HEK293 (cell line): ENCODE data around the gene NAT16.

Experiments
- BCL11A ChIP-seq: fragments of 450-650 bp; formaldehyde crosslinking; IDR thresholded peaks from 2 replicates; pipeline ENCODE4 v1.5.1; 2016; ENCODE audit warnings: low read depth, missing biosample characterization, missing genetic modification characterization
- GLI2 ChIP-seq: fragments of 450-650 bp; formaldehyde crosslinking; IDR thresholded peaks from 2 replicates; pipeline ENCODE4; 2017; ENCODE audit warnings: missing biosample characterization, missing genetic modification characterization, low read depth, borderline replicate concordance
- INSM2 ChIP-seq: fragments of 450-650 bp; formaldehyde crosslinking; IDR thresholded peaks from 2 replicates; pipeline ENCODE4 v1.5.1; 2016; ENCODE audit warnings: missing biosample characterization, missing genetic modification characterization
- KLF10 ChIP-seq: fragments of 450-650 bp; IDR thresholded peaks from 2 replicates; pipeline ENCODE4 v1.5.1; 2018; ENCODE audit warnings: missing biosample characterization, mild to moderate bottlenecking, missing genetic modification characterization
- KLF7 ChIP-seq: fragments of 450-650 bp; formaldehyde crosslinking; IDR thresholded peaks from 2 replicates; pipeline ENCODE4 v1.5.1; 2016; ENCODE audit warnings: missing biosample characterization, missing genetic modification characterization, borderline replicate concordance
- PRDM2 ChIP-seq: fragments of 450-650 bp; formaldehyde crosslinking; IDR thresholded peaks from 2 replicates; pipeline ENCODE4 v1.5.1; 2016; ENCODE audit warnings: missing biosample characterization, missing genetic modification characterization, borderline replicate concordance
- PRDM6 ChIP-seq: fragments of 450-650 bp; formaldehyde crosslinking; IDR thresholded peaks from 2 replicates; pipeline ENCODE4 v1.5.1; 2017; ENCODE audit warnings: missing biosample characterization, missing genetic modification characterization
- YY1 ChIP-seq: fragments of 450-650 bp; formaldehyde crosslinking; IDR thresholded peaks from 2 replicates; pipeline ENCODE4 v1.5.1; 2018; ENCODE audit warnings: missing biosample characterization, missing genetic modification characterization
- ZBTB21 ChIP-seq: fragments of 450-650 bp; formaldehyde crosslinking; IDR thresholded peaks from 2 replicates; pipeline ENCODE4 v1.5.1; 2017; ENCODE audit warnings: missing biosample characterization, missing genetic modification characterization
- ZNF132 ChIP-seq: fragments of 450-650 bp; formaldehyde crosslinking; IDR thresholded peaks from 2 replicates; pipeline ENCODE4 v1.5.1; 2017; ENCODE audit warnings: missing biosample characterization, missing genetic modification characterization, borderline replicate concordance
- ZNF146 ChIP-seq: fragments of 450-650 bp; formaldehyde crosslinking; IDR thresholded peaks from 2 replicates; pipeline ENCODE4 v1.5.1; 2016; ENCODE audit warnings: missing biosample characterization, missing genetic modification characterization
- ZNF169 ChIP-seq: fragments of 450-650 bp; formaldehyde crosslinking; IDR thresholded peaks from 2 replicates; pipeline ENCODE4 v1.5.1; 2016; ENCODE audit warnings: missing biosample characterization, missing genetic modification characterization
- ZNF174 ChIP-seq: fragments of 450-650 bp; formaldehyde crosslinking; IDR thresholded peaks from 2 replicates; pipeline ENCODE4 v1.5.0; 2017; ENCODE audit warnings: missing biosample characterization, mild to moderate bottlenecking, missing genetic modification characterization
- ZNF214 ChIP-seq: fragments of 450-650 bp; formaldehyde crosslinking; IDR thresholded peaks from 2 replicates; pipeline ENCODE4 v1.5.1; 2017; ENCODE audit warnings: missing biosample characterization, mild to moderate bottlenecking, missing genetic modification characterization, borderline replicate concordance
- ZNF23 ChIP-seq: fragments of 450-650 bp; formaldehyde crosslinking; IDR thresholded peaks from 2 replicates; pipeline ENCODE4 v1.5.1; 2016; ENCODE audit warnings: missing biosample characterization, missing genetic modification characterization, borderline replicate concordance
- ZNF555 ChIP-seq: fragments of 450-650 bp; formaldehyde crosslinking; conservative IDR thresholded peaks from 2 replicates; pipeline ENCODE4 v1.5.1; 2017; ENCODE audit warnings: missing biosample characterization, mild to moderate bottlenecking, missing genetic modification characterization, inconsistent platforms
- ZNF571 ChIP-seq: fragments of 450-650 bp; formaldehyde crosslinking; IDR thresholded peaks from 2 replicates; pipeline ENCODE4 v1.5.0; 2017; ENCODE audit warnings: missing biosample characterization, missing genetic modification characterization
- ZNF664 ChIP-seq: fragments of 450-650 bp; formaldehyde crosslinking; IDR thresholded peaks from 2 replicates; pipeline ENCODE4 v1.5.1; 2016; ENCODE audit warnings: missing biosample characterization, missing genetic modification characterization
- ZNF670 ChIP-seq: fragments of 450-650 bp; formaldehyde crosslinking; IDR thresholded peaks from 2 replicates; pipeline ENCODE4 v1.5.1; 2016; ENCODE audit warnings: missing biosample characterization, missing genetic modification characterization, low read depth
- TF ChIP-seq, protein P1 (sequence below): fragments of 450-650 bp; formaldehyde crosslinking; IDR thresholded peaks from 2 replicates; pipeline ENCODE4 v1.5.1; 2016; ENCODE audit warnings: missing biosample characterization, missing genetic modification characterization
- TF ChIP-seq, protein P2 (sequence below): fragments of 450-650 bp; formaldehyde crosslinking; IDR thresholded peaks from 2 replicates; pipeline ENCODE4; 2016; ENCODE audit warnings: missing biosample characterization, missing genetic modification characterization
- TF ChIP-seq, protein P3 (sequence below): fragments of 450-650 bp; formaldehyde crosslinking; IDR thresholded peaks from 2 replicates; pipeline ENCODE4 v1.5.1; 2017; ENCODE audit warnings: missing biosample characterization, missing genetic modification characterization
- TF ChIP-seq, protein P4 (sequence below): fragments of 450-650 bp; formaldehyde crosslinking; IDR thresholded peaks from 2 replicates; pipeline ENCODE4 v1.5.1; 2017; ENCODE audit warnings: missing biosample characterization, missing genetic modification characterization

Gene NAT16

GRCh38 chr7:101154693-101155102 is 25.4 kb downstream of the NAT16 start (continued):
- TF ChIP-seq BCL11A (tag by site-specific recombination) (no peak), PRDM2 (tag by site-specific recombination) (no peak), GLI2 (tag by site-specific recombination) (no peak), ZNF23 (tag by site-specific recombination) (no peak), ZNF555 (no peak), ZBTB21 (tag by site-specific recombination) (0 out of 2 replicates have a peak, but pooled peaks have one; percentile 7), ZNF214 (no peak), ZNF571 (tag by site-specific recombination) (no peak), ZNF670 (no peak), YY1 (tag by site-specific recombination) (no peak), ZNF664 (tag by site-specific recombination) (no peak), PRDM6 (tag by site-specific recombination) (no peak), KLF10 (tag by site-specific recombination) (no peak), ZNF174 (tag by site-specific recombination) (no peak), ZNF146 (tag by site-specific recombination) (no peak), KLF7 (0 out of 2 replicates have a peak, but pooled peaks have one; percentile 10), INSM2 (no peak), ZNF169 (no peak), ZNF132 (tag by site-specific recombination) (no peak)
- TF ChIP-seq, protein P1, sequence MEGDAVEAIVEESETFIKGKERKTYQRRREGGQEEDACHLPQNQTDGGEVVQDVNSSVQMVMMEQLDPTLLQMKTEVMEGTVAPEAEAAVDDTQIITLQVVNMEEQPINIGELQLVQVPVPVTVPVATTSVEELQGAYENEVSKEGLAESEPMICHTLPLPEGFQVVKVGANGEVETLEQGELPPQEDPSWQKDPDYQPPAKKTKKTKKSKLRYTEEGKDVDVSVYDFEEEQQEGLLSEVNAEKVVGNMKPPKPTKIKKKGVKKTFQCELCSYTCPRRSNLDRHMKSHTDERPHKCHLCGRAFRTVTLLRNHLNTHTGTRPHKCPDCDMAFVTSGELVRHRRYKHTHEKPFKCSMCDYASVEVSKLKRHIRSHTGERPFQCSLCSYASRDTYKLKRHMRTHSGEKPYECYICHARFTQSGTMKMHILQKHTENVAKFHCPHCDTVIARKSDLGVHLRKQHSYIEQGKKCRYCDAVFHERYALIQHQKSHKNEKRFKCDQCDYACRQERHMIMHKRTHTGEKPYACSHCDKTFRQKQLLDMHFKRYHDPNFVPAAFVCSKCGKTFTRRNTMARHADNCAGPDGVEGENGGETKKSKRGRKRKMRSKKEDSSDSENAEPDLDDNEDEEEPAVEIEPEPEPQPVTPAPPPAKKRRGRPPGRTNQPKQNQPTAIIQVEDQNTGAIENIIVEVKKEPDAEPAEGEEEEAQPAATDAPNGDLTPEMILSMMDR (tag by site-specific recombination), result peak; percentile 33; the same call in 1 of the 2 replicates
- TF ChIP-seq, protein P2, sequence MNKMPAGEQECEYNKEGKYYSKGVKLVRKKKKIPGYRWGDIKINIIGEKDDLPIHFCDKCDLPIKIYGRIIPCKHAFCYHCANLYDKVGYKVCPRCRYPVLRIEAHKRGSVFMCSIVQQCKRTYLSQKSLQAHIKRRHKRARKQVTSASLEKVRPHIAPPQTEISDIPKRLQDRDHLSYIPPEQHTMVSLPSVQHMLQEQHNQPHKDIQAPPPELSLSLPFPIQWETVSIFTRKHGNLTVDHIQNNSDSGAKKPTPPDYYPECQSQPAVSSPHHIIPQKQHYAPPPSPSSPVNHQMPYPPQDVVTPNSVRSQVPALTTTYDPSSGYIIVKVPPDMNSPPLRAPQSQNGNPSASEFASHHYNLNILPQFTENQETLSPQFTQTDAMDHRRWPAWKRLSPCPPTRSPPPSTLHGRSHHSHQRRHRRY (tag by site-specific recombination), result 0 out of 2 replicates have a peak, but pooled peaks have one; percentile 11
- TF ChIP-seq, protein P3, sequence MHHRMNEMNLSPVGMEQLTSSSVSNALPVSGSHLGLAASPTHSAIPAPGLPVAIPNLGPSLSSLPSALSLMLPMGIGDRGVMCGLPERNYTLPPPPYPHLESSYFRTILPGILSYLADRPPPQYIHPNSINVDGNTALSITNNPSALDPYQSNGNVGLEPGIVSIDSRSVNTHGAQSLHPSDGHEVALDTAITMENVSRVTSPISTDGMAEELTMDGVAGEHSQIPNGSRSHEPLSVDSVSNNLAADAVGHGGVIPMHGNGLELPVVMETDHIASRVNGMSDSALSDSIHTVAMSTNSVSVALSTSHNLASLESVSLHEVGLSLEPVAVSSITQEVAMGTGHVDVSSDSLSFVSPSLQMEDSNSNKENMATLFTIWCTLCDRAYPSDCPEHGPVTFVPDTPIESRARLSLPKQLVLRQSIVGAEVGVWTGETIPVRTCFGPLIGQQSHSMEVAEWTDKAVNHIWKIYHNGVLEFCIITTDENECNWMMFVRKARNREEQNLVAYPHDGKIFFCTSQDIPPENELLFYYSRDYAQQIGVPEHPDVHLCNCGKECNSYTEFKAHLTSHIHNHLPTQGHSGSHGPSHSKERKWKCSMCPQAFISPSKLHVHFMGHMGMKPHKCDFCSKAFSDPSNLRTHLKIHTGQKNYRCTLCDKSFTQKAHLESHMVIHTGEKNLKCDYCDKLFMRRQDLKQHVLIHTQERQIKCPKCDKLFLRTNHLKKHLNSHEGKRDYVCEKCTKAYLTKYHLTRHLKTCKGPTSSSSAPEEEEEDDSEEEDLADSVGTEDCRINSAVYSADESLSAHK (tag by site-specific recombination), result no peak
- TF ChIP-seq, protein P4, sequence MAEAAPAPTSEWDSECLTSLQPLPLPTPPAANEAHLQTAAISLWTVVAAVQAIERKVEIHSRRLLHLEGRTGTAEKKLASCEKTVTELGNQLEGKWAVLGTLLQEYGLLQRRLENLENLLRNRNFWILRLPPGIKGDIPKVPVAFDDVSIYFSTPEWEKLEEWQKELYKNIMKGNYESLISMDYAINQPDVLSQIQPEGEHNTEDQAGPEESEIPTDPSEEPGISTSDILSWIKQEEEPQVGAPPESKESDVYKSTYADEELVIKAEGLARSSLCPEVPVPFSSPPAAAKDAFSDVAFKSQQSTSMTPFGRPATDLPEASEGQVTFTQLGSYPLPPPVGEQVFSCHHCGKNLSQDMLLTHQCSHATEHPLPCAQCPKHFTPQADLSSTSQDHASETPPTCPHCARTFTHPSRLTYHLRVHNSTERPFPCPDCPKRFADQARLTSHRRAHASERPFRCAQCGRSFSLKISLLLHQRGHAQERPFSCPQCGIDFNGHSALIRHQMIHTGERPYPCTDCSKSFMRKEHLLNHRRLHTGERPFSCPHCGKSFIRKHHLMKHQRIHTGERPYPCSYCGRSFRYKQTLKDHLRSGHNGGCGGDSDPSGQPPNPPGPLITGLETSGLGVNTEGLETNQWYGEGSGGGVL (tag by site-specific recombination), result peak; percentile 75
